ENCODE measurements around the gene RFX6.
"Not testable (repeated sequence)": the region's sequence is repeated elsewhere in the genome, so short reads cannot be mapped to it uniquely, and the experiment has no call there.

- TF ChIP-seq IRF4 (IDR thresholded peaks at IDR 0.05; ENCODE audit: low read depth, low read length); POLR2A (IDR thresholded peaks at IDR 0.05; ENCODE audit: low read depth, low read length); LARP7 (IDR thresholded peaks at IDR 0.05); YY1 (IDR thresholded peaks at IDR 0.05; ENCODE audit: low read depth, low read length); ZNF274 (IDR thresholded peaks at IDR 0.05; ENCODE audit: insufficient read depth, insufficient read length); JUND (IDR thresholded peaks at IDR 0.05; ENCODE audit: low read depth, low read length); CTCF (IDR thresholded peaks at IDR 0.05 in 2 of 3, conservative IDR thresholded peaks at IDR 0.05 in 1 of 3; ENCODE audit: control insufficient read depth in 2 of 3, extremely low read depth in 1 of 3, insufficient read depth in 1 of 3, low read depth in 3 of 3, low read length in 3 of 3); BCLAF1 (IDR thresholded peaks at IDR 0.05): not testable (repeated sequence)
These were observed 42.5 kb upstream of the RFX6 start for GRCh38 chr6:116834526-116834925.

Measured in GM12878 (cell line).